GM18867 (cell line): ENCODE measurements around the gene RGS2.

ENCODE experiments used
- ATAC-seq: cut with Tn5 transposase; IDR thresholded peaks from one replicate; pipeline ENCODE4 v1.9.1; 2021; ENCODE audit warnings: mild to moderate bottlenecking, moderate library complexity; ENCODE audit not compliant: unreplicated experiment

RGS2 gene

GRCh38 chr1:192794768-192795035, 14.1 kb upstream of the RGS2 start:
- no peak for ATAC-seq

- no peak for ATAC-seq
Measured at GRCh38 chr1:192795916-192796618, 12.8 kb upstream of the RGS2 start.

GRCh38 chr1:192797143-192797542, 11.7 kb upstream of the RGS2 start:
- no peak for ATAC-seq

DNA sequence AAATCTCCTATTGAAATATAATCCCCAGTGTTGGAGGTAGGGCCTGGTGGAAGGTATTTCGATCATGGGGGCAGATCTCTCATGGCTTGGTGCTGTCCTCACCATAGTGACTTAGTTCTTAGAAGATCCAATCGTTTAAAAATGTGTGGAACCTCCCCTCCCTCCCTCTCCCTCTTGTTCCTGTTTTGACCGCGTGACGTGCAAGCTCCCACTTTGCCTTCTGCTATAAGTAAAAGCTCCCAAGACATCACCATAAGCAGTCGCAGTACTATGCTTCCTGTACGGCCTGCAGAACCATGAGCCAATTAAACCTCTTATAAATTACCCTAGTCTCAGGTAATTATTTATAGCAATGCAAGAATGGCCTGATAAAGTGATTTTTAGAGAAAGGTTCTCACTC, 10.9 kb upstream of the RGS2 start:
- no peak for ATAC-seq

DNA sequence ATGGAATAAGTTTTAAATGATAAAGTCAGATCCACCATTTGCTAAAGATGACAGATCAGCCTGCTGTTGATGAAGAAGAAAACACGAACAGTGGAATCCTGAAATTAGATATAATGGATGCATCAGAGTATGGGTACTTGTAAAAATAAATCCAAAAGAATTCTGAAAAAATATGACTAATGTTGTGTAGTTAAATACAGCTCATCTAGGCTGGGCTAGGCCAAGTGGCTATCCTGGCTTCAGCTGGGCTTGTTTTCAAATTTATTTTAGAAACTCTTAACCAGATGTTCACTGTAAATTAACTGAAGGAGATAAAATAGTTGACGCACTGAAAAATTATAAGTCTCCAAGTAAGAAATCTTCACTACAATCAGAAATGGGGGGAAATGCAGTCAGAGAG, 7.4 kb upstream of the RGS2 start:
- no peak for ATAC-seq

- ATAC-seq: no peak
Measured at GRCh38 chr1:192802406-192802805, 6.4 kb upstream of the RGS2 start.

DNA sequence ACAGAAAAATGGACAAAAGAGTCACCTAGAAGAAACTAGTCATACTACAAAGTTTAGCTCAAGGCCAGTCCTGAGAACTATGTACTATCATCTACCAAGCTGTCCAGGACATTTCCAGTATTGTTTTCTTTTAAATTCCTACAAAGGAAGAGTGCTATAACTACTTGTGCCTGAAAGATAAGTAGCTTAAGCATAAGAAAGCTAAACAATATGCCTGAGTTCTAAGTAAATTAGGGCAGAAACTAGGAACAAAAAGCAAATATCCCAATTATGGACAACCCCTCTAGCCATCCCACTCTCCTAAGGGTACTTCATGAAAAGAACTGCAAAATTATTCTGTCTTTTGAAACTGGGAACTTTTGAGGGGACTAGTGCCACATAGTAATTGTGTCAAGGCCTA, 5.3 kb upstream of the RGS2 start:
- ATAC-seq: no peak

GRCh38 chr1:192805832-192806323, 3.0 kb upstream of the RGS2 start:
- ATAC-seq: peak; percentile 26

GRCh38 chr1:192807211-192808162, 1.4 kb upstream of the RGS2 start:
- peak; percentile 48 for ATAC-seq

- ATAC-seq: no peak
Measured at GRCh38 chr1:192808163-192808517, 699 bp upstream of the RGS2 start.

GRCh38 chr1:192809307-192810252, 741 bp downstream of the RGS2 start:
- ATAC-seq: no peak

DNA sequence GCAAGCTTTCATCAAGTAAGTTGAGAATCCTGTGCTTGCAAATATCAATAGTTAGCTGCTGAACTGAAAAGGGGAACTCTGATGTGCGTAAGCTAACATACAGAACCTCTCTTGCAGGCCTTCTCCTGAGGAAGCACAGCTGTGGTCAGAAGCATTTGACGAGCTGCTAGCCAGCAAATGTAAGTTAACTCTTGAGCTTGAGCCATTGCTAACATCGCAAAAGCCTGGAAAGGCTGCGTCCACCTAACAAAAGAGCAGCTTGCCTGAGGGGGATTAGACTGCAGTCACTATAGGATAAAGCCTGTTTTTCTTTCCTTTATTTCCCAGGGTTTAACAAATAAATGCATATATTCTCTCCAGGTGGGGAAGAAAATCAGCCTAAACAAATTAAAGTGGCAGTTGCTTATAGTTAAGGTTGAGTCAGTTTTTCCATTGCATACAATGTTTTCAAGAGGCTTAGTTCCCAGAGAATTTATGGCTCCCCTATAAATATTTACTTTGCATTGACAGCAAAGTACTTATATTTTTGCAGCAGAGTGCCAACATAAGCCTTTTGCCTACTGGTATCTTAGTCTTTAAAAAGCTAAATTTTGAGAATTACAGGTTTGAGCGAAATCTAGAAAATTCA, 1.5 kb downstream of the RGS2 start:
- peak; percentile 26 for ATAC-seq

GRCh38 chr1:192811006-192811405, 2.2 kb downstream of the RGS2 start:
- no peak for ATAC-seq

- no peak for ATAC-seq
Measured at GRCh38 chr1:192811594-192812239, 2.9 kb downstream of the RGS2 start.

DNA sequence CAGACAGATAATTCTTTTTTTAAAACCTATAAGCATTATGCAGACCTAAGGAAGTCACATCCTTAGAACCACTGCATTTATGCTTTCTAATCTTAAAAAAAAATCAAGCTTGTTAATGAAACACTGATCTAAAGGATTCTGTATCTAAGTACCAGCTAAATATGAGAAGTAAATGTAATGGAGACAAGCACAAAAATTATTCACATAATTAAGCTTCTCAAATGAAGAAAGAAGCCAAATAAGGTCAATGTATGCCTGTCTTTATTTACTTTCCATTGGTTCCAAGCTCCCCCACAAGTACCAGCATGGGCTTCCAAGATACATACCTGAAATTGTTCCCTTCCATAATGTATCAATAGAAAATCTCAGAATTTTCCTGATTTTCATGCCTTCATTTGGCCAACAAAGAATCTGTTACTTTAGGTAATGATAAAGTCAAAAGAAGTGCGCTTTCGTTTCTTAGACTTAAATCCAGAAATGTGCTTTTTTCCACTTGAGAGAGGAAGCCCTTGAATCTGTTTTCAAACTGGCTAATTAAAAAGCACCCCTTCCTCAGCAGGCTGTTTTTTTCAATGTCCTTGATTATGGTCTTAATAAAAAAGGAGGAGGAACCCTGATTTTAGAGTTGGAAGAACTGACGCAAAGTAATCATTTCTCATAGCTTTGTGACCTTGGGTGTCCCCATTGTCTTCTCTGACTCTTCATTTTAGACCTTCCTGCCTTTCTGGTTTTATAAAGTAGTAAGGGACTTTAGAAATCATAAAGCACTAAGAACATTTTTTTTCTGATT, 3.8 kb downstream of the RGS2 start:
- ATAC-seq: no peak

DNA sequence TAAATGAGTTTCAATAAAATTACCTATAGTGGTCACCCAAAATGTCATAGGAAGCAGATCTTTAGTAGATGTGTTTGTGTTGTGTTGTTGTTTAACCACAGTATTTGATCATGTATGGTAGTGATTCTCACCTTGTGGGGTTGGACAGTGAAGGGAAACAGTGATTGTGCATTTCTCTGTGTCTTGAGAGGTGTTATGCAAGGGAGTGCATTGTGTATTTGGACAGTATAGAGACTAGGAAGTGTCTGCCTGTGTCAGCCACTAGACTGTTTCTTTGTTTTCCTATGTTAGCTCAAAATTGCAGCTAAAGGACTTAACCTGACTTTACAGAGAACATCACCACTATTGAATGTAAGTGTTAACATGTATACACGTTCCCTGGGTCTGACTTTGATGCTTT, 6.0 kb downstream of the RGS2 start:
- no peak for ATAC-seq

- no peak for ATAC-seq
Measured at GRCh38 chr1:192817246-192817645, 8.4 kb downstream of the RGS2 start.

GRCh38 chr1:192821296-192821695, 12.5 kb downstream of the RGS2 start:
- ATAC-seq: no peak

DNA sequence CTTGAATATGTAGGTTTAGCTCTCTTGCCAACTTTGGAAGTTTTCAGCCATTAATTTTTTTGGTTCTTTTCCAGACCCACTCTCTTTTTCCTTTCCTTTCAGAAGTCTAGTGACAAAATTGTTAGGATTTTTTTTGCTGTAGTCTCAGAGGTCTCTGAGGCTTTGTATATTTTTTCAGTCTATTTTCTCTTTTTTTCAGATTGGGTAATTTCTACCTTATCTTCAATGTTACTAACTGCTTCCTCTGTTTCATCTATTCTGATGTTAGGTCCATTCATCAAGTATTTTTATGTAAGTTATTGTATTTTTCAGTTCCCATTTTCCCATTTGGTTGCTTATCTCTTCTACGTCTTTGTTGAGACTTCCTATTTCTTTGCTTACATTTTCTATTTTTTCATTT, 15.7 kb downstream of the RGS2 start:
- ATAC-seq: no peak
